AG08396 (cell line): ENCODE data around the gene WDR90.
"Not testable (repeated sequence)": the region's sequence is repeated elsewhere in the genome, so short reads cannot be mapped to it uniquely, and the experiment has no call there.

Experiments
- DNase-seq: peaks from one replicate; pipeline ENCODE4 v3.0.0; 2012; ENCODE audit warnings: low spot score, mixed read lengths

WDR90 gene

GRCh38 chr16:689175-689897 is 40.2 kb downstream of the WDR90 start:
- no peak for DNase-seq

DNA sequence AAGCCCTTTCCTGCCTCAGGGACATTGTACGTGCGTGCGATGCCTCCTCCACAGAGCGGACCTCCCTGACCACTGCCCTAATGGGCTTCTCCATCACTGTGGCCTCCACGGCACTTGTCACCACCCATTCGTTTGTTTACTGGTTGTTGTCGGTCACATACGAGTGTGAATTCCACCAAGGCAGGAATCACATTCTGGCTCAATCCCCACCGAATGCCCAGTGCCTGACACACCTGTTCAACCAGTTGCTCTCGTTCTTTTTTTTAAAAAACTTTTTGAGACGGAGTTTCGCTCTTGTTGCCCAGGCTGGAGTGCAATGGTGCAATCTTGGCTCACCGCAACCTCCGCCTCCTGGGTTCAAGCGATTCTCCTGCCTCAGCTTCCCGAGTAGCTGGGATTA is 42.1 kb downstream of the WDR90 start:
- not testable (repeated sequence) for DNase-seq

- DNase-seq: no peak
Measured at GRCh38 chr16:692356-693108, 43.4 kb downstream of the WDR90 start.

DNA sequence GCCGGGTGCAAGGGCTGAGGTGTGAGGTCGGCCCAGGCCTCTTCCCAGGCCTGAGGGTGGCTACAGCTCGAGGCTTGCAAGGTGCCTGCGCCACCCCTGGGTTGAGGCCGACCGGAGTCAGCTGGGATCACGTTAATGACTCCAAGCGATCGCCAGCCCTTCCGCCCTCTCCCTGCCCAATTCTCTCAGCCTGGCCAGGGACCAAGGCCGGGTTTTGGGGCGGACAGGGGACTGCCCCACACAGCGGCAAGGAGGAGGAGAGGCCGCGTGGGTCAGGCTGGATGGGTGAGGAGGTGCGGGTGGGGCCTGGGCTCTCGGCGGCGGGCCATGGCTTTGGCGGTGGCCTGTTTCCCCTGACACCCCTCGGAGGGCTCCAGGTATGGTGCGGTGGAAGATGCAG is 44.2 kb downstream of the WDR90 start:
- DNase-seq: no peak

GRCh38 chr16:693766-694165 is 44.6 kb downstream of the WDR90 start:
- DNase-seq: no peak

DNA sequence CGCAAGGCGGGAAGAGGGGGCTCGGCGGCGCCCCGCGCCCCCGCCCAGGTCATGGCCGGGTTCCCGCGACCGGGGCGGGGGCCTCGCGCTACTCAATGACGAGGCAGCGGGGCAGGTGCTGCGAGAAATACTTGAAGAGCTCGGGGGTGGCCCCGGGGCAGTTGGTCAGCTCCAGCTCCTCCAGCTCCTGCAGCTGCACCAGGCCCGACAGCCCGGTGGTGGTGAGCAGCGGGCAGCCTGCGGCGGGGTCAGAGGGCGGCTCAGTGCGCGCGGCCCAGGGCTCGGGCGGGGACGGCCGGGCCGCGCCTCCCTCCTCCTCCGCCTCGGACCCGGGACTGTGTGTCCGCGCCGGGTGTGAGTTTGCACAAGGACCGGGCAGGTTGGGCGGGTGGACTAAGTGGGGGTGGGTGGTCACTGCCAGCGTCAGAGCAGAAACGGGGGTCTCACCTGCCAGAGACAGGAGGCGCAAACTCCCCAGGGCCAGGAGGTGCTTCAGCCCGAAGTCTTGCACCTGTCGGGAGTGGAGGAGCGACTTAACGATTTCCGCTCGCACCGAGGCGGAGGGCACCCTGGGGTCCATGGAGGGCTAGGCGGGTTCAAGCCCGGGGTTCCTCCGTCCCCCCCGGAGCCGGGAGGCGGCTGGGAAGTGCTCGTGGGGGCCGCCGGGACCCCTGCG is 45.2 kb downstream of the WDR90 start:
- DNase-seq: no peak

GRCh38 chr16:694863-695354 is 45.7 kb downstream of the WDR90 start:
- DNase-seq: no peak

GRCh38 chr16:695355-696089 is 46.4 kb downstream of the WDR90 start:
- no peak for DNase-seq

DNA sequence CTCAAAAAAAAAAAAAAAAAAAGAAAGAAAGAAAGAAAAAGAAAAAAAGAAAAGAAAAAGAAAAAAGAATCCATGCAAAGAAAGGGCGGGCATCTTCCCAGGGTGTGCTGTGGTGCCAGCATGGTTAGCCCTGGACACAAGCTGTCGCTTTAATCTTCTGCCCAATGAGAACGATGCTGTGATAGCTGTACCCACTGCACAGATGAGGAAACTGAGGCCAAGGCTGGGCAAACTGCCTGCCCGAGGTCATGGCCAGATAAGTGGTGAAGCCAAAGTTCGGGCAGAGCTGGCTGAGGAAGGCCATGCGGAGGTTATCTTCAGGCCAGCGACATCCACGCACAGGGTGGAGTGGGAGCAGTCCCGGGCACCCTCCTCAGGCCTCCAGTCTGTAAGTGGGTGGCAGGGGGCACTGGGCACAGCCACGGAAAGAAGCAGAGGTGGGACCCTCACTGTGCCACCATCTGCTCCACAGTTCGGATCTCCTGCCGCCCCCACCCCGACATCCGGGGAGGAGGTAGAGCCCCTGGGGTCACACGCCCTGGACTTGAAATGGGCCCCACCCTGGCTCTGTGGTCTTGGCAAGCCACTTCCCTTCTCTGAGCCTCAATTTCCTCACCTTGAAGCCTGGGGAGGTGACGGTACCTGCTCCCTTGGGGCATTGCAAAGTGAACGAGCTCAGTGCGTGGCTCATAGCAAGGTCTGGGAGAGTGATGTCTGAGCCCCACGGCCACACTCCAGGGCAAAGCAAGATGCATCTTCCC is 49.9 kb downstream of the WDR90 start:
- no peak for DNase-seq

GRCh38 chr16:700684-701584 is 51.8 kb downstream of the WDR90 start:
- peak; percentile 71 for DNase-seq

DNA sequence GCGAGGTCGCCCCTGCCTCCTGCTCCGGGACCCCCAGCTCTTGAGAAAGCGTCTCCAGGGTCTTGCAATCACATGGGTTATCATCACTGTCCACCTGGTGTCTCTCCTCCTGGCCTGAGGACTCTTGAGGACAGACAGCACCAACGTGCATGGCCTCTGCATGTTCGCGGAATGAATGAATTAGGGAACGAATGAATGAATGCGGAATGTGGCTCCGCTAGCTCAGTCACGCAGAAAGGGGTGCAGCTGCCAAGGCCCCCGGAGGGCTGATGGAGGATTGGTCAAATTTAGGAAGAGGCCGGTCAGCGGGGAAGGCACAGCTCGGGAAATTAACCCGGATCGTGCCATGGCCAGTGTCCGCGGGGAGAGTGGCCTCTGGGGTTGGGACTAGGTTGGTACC is 53.2 kb downstream of the WDR90 start:
- no peak for DNase-seq

DNA sequence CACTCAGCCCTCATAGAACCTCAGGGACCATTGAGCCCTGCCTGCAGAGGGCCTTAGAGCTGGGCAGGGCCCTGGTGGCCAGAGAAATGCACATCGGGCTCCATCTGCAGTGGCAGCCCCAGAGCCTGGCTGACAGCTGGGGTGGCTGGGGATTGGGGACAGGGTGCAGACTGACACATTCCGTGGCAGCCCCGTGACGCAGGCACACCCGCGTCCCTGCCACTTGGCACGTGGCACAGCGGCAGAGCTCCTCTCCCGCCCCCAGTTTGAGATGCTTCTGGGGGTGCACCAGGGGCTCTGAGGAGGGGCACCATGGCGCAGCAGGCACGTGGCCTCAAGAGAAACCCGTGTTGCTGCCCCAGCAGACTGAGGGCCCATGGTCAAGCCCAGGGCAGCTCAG is 54.2 kb downstream of the WDR90 start:
- DNase-seq: no peak

GRCh38 chr16:704047-704446 is 54.9 kb downstream of the WDR90 start:
- DNase-seq: no peak

DNA sequence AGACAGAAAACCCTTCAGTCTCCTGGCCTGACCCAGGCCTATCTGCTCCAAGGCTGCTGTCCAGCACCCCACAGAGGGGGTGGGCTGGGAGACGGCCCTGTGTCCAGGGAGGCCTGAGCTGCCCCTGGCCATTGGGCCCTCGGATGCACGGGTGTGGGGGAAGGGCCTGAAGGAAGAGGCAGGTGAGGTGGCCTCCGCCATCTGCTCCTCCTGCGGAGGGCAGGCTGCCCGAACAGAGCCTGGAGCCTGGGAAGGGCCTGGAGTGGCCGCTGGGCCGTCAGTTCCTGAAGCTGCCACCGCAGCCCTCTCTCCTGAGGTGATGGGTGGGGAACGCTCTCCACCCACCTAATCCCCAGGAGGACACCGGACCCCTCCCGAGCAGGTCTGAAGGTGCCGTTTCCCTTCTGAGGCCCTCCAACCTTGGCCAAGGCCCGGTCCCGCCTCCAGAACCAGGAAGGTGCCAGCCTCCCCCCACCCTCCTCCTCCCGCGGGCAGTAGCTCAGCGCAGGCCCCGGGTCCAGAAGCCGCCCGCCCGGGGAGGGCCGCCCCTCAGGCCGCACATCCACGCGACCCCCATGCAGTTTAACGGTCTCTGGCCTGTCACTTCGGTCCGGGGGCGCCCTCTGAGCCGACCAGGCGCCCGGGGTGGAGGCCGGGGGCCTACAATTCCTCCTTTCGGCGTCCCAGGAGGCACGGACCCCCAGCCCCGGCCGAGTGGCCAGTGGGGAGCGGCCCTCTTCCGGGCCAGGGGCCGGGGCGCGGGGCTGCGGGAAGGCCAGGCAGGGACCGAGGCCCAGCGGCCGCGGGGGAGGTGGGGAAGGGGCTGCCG is 55.6 kb downstream of the WDR90 start:
- DNase-seq: no peak

- no peak for DNase-seq
Measured at GRCh38 chr16:705431-706188, 56.4 kb downstream of the WDR90 start, which contains the start of gene FBXL16. Gene FBXL16 (minus strand): TSS chr16:705801. CDS start chr16:697405, 8,396 bp downstream.

DNA sequence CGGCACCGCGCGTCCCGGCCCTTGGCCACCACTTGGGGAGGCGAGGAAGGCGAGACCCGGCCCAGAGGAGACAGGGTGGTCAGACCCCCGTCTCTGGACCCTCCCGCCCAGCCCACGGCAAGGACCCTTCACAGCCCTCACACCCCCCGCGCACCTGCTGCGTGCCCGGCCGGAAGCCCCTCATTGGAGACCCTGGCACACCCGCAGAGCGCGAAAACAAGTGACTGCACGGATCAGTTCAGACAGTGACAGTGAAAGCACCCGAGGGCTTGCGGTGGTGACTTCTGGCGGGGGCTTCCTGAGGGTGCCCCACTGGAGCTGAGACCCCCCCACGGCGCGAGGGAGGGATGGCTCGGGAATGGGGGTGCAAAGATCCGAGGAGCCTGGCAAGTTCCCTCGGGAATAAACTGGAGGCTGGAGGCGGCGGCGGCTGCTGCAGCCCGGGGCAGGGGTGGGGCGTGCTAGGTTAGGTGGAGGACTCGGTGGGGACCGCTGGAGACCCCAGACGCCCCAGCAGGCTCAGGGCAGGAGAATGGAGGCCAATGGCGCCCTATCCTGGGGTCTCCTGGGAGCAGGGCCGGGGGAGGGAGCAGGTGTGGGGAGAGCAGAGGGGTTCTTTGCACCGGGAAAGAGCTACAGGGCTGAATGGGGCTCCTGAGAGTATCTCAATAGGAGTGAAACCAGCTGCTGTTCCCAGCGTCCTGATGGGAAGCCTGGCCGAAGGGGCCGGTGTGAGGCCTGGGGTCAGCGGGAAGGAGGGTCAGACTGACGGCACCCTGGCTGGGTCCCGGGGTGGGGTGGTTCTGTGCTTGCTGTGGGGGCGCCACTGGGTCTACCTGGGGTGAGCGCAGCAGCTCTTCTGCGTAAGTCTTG is 57.3 kb downstream of the WDR90 start:
- DNase-seq: no peak

DNA sequence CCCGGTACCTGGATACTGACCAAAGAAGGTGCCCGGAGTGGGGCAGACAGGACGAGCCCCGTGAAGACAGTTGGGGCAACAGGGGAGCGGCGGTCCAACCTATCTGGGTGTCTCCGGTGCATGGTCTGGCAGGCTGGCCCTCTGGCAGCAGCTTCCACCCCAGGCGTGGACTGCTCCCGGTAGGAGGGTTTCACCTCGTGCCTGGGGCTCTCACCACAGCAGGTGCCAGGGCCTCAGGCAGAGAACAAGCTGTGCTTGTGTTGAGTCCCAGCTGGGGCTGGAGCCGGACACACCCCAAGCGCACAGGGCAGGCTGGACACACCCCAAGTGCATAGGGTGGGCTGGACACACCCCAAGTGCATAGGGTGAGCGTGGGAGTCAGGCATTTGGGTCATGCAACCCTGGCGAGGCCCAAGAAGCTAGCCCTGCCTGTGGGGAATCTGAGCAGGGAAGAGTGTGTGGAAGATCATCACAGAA is 57.9 kb downstream of the WDR90 start:
- no peak for DNase-seq
